Central memory CD4-positive, alpha-beta T cell (primary cell): Measurements from ENCODE around the gene CBX1.
"Not testable (repeated sequence)": the region's sequence is repeated elsewhere in the genome, so short reads cannot be mapped to it uniquely, and the experiment has no call there.

ENCODE experiments used
- DNase-seq: peaks from one replicate; pipeline ENCODE4 v3.0.0; 2022

The CBX1 gene

DNA sequence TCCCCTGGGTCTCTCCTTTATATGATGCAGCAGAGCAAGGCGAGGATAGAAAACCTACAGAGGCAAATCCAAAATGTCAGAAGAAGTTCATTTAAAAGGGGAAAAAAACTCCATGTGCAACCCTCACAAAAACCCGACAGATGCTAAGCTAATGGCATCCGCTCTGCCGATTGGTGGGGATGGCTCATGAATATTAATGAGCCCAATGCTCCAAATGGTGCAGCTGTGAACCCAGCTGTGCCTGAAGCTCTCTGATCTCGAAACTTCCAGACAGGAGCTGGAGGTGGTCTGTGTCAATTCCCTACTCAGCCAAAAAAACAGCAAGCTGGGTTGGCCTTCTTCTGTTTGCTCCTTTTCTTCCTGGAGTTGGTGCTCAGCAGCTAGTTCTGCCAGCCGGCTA is 21.8 kb upstream of the CBX1 start:
- no peak for DNase-seq

DNA sequence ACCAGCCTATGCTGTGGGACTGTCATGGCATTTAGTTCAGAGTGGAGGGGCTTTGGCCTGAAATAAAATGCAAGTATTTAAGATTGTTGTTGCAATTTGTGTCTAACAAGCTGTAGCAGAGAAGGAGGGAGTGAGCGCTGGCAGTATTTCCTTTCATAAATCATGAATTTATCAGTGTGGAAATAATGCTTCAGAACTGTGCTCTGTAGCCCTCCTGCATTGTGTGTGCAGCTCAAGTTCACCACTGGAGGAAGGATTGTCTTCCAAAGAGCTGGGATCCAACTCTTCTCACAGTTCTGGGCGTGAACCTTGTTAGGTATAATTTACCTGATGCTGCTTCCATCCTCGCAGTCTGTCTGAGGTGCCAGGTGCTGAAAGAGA is 21.4 kb upstream of the CBX1 start:
- DNase-seq, result no peak

DNA sequence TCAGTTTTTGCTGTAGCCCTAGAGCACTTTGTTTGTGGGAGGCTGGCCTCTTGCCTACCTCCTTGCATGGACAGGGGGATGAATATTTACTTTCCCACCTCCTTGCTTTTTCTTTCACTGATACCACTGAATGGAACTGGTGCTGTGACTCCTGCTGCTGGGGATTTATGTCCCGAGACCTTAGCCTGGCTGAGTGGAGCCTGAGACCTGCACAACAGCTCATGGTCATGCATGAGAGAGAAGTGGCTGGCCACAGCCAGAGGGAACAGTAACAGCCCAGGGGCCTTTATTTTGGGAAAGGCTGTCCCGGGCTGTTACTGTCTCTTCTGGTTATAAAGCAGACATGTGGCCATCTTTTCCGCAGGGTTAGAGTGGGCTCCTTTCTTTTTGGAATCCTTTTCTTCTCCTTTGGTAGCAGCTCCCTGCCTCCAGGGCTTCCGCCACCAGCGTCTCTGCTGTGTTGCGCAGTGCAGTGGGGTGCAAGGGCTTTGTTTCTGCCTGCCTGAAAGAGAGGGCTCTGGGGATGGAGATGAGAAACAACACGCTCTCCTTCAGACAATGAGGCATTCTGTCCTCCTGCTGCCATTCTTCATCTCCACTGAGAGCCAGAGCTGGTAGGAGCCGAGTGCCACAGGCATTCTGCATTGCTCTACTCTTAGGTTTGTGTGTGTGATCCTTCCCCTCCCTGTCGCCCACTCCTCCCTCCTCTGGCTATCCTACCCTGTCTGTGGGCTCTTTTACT is 20.8 kb upstream of the CBX1 start:
- no peak for DNase-seq

DNA sequence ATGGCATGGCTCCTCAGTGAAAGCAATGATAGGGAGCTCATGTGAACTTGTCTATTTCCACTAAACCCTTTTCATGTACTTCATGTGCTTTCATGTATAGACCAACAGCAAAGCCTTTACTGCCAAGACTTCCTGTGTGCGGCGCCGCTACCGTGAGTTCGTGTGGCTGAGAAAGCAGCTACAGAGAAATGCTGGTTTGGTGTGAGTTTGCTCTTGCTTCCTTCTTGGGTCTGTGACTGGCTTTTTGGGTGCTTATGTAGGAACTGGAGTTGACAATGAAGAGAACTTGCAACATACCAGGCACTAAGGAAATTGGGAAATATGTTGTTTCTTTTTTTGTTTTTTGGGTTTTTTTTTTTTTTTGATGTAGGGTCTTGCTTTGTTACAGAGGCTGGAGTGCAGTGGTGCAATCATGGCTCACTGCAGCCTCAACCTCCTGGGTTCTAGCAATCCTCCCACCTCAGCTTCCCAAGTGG is 12.0 kb upstream of the CBX1 start:
- peak; percentile 45 for DNase-seq

DNA sequence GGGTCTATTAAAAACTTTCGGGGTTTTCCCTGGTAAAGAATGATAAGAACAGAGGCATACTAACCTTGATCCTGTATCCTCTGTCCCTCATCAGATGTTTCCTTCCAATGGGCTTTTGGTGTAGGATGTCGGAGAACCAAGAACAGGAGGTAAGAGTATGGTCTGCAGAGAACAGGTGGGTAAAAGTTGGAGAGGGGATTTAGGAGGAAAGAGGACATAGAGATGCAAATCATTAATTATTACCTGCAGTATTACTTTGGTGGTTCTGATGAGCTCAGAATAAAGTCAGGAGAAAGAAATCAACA is 10.6 kb upstream of the CBX1 start:
- no peak for DNase-seq

DNA sequence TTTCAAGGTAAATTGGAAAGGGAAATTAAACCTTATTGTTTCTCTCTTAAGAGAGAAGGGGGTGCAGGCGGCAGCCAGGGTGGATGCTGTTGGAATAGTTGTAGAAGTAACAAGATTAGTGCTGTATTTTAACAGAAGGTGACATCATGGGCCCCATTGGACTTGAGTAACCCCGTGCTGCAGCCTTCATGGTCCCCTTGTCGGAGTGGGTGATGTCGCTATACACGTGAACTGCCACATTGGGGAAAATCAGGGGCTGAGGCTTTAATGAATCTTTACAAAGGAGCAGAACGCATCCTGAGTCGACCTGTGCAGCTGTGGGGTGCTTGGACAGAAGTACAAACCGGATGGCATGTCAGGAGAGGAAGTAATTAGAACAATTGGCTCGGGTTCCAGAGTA is 9.5 kb upstream of the CBX1 start:
- no peak for DNase-seq

DNA sequence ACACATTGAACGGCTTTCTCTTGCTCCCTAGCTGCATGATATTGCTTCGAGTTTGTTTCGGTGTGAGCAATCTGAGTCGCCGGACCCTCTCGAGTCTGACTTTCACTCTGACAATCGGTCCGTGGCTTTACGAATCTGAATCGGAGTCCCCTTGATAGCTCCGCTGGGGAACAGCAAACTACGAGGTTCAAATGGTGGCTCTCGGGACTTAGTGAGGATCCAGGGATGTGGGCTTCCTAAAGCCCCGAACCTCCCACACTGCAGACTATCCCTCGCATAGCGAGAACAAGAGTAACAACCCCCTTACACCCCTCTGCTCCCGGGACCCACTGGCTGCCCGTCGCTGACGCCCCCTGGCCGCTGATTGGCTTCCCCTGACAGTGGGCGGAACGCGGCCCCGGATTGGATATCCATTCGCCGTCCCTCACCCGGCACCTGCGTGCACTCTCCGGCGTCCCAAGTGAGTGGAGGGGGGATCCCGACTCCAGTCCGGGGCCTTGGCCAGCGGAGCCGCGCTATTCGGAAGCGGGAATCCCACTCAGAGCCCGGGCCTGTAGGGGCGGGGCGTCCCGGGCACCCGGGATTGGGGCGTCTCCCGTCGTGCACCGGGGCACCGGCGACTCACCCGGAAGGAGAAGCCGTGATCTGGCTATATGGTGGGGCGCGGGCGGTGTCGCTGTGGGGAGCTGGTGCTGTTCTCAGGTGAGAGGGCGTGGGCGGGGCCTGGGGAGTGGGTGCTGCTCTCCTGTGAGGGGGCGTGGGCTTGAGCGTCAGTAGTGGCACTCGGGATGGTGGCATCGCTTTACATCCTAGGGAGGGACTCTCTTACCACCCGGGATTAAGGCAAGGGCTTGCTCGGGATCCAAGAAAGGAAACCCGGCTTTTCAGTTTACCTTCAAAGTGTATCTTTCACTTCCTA is 6.1 kb upstream of the CBX1 start, which contains the start of gene SNX11:
SNX11 (plus strand) TSS at position 630 of the 919 bp plus-strand sequence. CDS start 4,278 bp downstream, outside the sequence.
- DNase-seq, result peak; percentile 93

DNA sequence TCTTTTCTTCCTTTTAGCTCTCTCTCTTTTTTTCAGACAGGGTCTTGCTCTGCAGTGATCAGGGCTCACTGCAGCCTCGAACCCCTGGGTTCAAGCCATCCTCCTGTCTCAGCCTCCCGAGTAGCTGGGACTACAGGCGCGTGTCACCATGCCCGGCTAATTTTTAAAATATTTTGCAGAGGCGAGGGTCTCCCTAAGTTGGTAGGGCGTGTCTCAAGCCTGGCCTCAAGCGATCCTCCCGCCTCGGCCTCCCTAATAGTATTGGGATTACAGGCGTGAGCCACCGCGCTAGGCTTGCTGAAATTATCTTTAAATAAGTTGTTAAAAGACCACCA is 5.5 kb upstream of the CBX1 start:
- DNase-seq, result no peak

DNA sequence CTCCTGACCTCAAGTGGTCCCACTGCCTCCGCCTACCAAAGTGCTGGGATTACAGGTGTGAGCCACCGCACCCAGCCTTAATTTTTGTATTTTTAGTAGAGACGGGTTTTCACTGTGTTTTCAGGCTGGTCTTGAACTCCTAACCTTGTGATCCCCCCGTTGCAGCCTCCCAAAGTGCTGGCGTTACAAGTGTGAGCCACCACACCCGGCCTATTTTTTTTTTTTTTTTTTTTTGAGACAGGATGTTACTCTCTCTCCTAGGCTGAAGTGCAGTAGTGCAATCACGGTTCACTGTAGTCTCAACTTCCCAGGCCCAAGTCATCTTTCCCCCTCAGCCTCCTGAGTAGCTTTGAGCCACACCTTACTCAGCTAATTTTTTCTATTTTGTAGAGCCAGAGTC is 3.2 kb upstream of the CBX1 start:
- DNase-seq, result no peak

DNA sequence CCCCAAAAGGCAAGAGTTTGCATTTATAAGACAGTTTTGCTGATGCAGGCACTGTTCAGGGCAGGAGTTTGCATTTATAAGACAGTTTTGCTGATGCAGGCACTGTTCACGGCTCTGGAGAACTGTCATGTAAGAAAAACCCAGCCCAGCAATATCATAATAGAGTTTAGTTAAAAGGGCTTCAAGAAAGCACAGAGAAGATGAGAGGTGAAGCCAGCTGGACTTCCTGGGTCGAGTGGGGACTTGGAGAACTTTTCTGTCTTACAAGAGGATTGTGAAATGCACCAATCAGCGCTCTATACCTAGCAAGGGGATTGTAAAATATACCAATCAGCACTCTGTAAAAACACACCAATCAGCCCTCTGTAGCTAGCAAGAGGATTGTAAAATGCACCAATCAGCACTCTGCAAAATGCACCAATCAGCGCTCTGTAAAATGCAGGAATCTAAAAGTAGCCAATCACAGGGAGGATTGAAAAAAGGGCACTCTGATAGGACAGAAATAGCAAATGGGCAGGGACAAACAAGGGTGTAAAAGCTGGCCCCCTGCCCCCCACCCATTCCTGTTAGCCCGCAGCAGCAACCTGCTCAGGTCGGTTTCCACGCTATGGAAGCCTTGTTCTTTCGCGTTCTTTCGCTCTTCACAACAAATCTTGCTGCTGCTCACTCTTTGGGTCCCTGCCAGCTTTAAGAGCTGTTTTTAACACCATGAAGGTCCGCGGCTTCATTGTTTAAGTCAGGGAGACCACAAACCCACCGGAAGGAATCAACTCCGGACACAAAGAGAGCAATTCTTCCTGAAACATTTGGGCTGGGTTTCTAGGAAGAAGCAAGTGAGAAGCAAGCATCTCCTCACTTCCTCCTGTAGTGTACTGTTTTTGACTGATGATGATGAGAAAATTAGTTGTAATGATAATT is 1.8 kb upstream of the CBX1 start:
- peak; percentile 26 for DNase-seq

DNA sequence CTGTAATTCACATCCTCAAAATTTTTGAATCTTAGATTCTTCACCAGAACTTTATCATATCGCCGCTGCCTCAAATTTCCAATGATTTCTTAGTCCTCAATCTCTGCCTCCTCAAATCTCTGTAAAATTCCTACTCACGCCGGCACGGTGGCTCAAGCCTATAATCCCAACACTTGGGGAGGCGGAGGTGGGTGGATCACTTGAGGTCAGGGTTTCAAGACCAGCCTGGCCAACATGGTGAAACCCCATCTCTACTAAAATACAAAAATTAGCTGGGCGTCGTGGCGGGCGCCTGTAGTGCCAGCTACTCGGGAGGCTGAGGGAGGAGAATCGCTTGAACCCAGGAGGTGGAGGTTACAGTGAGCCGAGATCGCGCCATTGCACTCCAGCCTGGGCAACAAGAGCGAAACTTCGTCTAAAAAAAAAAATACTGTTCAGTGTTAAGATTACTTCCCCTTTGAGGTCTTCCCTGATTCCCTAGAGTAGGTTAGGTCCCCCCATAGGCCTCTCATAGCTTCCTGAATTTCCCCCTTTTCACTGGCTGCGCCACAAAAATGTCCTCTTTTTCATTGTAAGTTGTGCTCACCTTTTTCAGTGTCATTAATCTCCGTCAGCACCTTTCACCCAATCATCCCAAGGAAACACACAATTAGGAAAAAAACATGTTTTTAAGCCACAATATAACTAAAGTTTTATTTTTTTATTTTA is 919 bp upstream of the CBX1 start:
- no peak for DNase-seq

DNA sequence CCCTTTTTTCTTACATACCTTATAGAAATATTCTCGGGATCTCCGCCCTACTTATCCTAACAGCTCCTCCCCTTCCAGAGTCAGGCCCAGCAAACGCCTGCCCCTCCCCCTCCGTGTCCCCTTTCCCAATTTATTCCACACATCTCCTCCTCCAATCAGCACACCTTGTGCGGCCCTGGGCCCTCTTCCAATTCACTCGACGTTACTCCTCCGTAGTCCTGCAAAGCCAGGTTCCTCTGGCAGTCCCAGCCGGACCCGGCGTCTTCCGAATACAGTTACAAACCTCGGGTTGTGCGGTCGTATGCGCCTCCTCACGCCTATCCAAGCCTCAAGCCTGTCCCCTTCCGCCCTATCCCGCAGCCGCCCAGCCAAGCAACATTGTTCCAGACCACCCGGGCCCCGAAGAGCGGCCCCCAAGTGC is 677 bp downstream of the CBX1 start:
- DNase-seq, result no peak

DNA sequence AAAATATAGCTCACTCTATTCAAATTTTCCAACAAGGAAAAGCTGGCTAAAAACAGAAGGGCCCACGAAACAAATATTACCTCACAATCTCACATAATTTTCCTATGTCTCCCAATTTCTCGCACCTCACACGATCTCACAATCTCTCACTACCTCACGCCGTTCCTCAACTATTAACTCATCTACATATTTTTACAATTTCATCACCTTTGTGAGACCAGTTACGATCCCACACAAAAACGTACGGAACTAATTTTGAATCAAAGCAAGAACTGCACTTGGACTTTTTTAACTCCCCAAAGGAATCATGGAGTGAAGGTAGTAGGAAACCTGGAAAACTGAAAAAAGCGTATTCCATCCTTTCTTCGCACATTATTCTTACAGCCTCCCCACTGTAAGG is 1.1 kb downstream of the CBX1 start:
- DNase-seq, result no peak

DNA sequence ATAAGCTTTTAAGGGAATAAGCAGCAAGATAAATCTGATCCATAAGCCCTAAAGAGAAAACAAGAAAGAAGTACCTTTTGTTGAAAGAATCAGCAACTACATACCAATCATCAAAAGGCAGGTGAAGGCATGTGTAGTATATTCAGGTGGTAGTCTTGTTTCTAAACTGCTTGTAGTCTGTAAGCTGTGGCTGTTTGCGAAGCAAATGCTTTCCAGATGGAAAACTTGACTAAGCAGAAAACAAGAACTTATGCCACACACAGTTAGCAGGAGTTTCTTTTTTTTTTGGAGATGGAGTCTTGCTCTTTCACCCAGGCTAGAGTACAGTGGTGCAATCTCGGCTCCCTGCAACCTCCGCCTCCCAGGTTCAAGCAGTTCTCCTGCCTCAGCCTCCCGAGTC is 5.7 kb downstream of the CBX1 start:
- DNase-seq, result no peak

DNA sequence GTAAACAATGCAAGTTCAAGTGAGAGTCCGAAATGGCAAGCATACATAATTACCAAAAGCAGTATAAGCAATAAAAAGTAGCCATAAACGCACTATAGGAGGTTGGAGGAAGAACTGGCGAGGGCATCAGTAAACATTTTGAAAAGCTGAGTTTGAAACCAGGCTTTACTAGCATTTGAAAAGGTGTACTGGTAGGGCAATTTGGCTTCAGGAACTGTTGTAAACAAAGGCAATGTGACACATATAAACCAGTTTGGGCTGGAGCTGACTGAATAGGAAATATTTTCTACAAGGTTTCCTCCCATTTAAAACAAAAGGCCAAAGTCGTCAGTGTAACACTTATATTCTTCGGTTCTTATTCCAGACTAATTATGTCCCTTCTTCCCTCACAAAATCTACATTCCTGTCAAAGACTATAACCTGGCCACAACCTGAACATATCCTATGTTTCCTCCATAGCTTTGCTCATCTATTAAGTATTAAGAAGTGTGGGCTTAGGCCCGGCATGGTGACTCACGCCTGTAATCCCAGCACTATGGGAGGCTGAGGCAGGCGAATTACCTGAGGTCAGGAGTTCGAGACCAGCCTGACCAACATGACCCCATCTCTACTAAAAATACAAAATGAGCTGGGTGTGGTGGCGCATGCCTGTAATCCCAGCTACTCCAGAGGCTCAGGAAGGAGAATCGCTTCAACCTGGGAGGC is 7.8 kb downstream of the CBX1 start:
- no peak for DNase-seq

DNA sequence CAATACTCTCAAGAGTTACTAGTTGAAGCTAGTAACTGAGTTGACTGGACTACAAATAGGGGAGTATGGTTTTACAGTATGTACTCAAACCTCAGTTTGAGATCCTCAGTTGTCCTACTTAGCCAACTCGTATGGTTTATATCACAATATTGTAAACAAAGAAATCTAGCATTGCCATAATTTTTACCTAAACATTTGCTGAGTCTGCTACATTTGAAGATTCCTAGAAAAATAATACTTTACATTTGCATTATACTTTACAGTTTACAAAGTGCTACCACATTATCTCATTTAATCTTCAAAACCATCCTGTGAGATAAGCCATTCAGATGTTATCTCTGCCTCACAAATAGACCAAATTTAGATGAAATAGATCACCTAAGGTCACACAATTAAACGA is 16.3 kb downstream of the CBX1 start:
- DNase-seq, result no peak

DNA sequence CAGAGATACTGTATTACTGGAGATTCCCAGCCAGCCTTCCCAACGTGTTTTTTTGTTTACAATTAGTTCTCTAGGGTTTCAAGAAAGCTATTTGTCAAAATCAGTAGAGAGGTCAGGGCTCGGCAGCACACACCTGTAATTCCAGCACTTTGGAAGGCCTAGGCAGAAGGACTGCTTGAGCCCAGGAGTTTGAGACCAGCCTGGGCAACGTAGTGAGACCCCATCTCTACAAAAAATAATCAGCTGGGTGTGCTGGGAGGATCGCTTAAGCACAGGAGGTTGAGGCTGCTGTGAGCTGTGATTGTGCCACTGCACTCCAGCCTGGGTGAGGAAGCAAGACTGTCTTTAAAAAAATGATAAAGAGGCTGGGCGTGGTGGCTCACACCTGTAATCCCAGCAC is 19.4 kb downstream of the CBX1 start:
- no peak for DNase-seq

DNA sequence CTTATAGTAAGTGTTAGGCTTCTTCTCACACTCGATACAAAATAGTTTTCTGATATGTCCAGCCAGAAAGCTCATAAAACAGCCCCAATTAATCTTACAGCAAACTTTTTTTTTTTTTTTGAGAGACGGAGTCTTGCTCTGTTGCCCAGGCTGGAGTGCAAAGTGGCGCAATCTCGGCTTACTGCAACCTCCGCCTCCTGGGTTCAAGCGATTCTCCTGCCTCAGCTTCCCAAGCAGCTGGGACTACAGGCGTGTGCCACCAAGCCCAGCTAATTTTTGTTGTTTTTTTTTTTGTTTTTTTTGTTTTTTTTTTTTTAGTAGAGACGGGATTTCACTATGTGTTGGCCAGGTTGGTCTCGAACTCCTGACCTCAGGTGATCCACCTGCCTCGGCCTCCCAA is 24.1 kb downstream of the CBX1 start:
- DNase-seq, result not testable (repeated sequence)

DNA sequence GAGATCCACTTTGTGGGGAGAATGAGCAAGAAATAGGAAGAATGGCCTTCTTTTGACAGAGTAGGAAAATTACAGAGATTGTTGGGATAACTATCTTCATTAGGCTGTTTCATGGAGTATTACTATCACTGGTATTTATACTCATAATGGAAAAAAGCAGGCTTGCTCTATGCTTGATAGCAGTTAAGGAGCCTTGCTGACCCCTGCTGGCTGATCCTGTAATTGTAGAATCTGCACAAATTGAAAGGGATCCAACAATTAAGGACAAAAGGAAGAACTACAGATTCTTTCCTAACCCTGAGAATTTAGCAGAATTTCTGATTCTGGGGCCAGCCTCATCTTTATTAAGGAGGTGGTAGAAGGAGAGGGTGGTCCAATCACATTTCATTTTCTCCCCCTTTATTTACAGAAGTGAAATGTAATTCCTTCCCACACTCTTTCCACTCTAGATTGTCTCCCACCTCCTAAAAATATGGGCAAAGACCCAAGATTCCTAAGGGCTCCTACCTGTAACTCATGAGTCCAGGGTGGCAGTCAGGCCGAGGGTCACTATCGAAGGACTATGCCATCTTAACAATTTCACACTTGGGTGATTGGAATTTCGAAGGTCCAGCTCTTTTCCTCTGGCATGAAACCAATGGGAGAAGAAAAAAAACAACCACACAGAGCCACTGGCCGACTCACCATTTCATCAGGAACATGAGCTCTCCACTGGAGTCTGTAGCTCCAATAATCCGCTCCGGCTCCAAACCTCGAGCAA is 26.8 kb downstream of the CBX1 start:
- DNase-seq, result peak; percentile 64

DNA sequence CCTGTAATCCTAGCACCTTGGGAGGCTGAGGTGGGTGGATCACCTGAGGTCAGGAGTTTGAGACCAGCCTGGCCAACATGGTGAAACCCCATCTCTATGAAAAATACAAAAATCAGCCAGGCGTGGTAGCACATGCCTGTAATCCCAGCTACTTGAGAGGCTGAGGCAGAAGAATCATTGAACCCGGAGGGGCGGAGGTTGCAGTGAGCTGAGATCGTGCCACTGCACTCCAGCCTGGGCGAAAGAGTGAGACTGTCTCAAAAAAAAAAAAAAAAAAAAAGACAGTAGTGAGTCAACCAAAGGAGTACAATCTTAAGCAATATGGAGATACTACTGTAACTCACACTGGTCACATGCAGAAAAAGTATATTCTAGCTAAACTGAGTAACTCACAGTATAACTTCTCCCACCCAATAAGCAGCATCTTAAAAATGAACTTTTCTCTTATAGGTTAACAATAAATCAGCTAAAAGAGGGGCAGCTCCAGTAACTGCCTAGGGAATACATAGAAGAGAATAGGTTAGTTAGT is 27.6 kb downstream of the CBX1 start:
- not testable (repeated sequence) for DNase-seq

DNA sequence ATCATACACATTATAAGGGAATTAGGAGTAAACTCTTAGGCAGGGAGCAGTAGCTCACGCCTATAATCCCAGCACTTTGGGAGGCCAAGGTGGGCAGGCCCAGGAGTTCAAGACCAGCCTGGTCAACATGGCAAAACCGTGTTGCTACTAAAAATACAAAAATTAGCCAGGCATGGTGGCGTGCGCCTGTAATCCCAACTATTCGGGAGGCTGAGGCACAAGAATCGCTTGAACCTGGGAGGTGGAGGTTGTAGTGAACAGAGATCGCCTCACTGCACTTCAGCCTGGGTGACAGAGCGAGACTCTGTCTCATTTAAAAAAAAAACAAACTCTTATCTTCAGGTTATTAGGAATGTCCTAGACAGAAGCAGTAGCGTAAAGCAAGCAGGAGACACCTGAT is 28.5 kb downstream of the CBX1 start:
- DNase-seq, result not testable (repeated sequence)
